H9 (cell line): Measurements from ENCODE around the gene HCFC1. TPM values are rescaled to one million over a fixed set of nuclear protein-coding genes. Genes with fewer than 3 reads are reported as not detected.

Experiments used
- DNase-seq: peaks from one replicate; pipeline ENCODE4 v3.0.0-alpha.2; 2017
- H2AFZ ChIP-seq: one replicate; pipeline ENCODE4 v1.6.1; 2013; ENCODE audit warnings: mild to moderate bottlenecking, low read length, control low read depth, moderate library complexity
- H2AK5ac ChIP-seq: 2 replicates; pipeline ENCODE4 v1.6.1; 2013; ENCODE audit warnings: low read length, control low read depth, mixed read lengths; ENCODE audit not compliant: insufficient read length
- H2BK120ac ChIP-seq: one replicate; pipeline ENCODE4 v1.6.1; 2013; ENCODE audit warnings: low read depth, mild to moderate bottlenecking, low read length, control low read depth, inconsistent platforms; ENCODE audit not compliant: poor library complexity, severe bottlenecking
- H2BK12ac ChIP-seq: 2 replicates; pipeline ENCODE4 v1.6.1; 2013; ENCODE audit warnings: low read length, control low read depth, mixed read lengths, low read depth; ENCODE audit not compliant: insufficient read length
- H2BK15ac ChIP-seq: 2 replicates; pipeline ENCODE4 v1.6.1; 2013; ENCODE audit warnings: low read depth, low read length, control low read depth
- H2BK20ac ChIP-seq: one replicate; pipeline ENCODE4 v1.6.1; 2013; ENCODE audit warnings: low read depth, mild to moderate bottlenecking, low read length, control low read depth, inconsistent platforms; ENCODE audit not compliant: poor library complexity, severe bottlenecking
- H2BK5ac ChIP-seq: 2 replicates; pipeline ENCODE4 v1.6.1; 2013; ENCODE audit warnings: low read length, control low read depth, mixed read lengths; ENCODE audit not compliant: insufficient read length
- H3K14ac ChIP-seq: 2 replicates; pipeline ENCODE4 v1.6.1; 2013; ENCODE audit warnings: low read length, control low read depth; ENCODE audit not compliant: insufficient read depth
- H3K18ac ChIP-seq: 2 replicates; pipeline ENCODE4 v1.6.1; 2013; ENCODE audit warnings: low read depth, mild to moderate bottlenecking, mixed read lengths, low read length, control low read depth; ENCODE audit not compliant: insufficient read length
- H3K23ac ChIP-seq: 2 replicates; pipeline ENCODE4 v1.6.1; 2013; ENCODE audit warnings: low read length, control low read depth, mixed read lengths, low read depth; ENCODE audit not compliant: insufficient read length
- H3K23me2 ChIP-seq: 2 replicates; pipeline ENCODE4 v1.6.1; 2013; ENCODE audit warnings: low read depth, mild to moderate bottlenecking, mixed read lengths, low read length, control low read depth; ENCODE audit not compliant: insufficient read length, poor library complexity, severe bottlenecking
- H3K27ac ChIP-seq: 2 replicates; pipeline ENCODE4 v1.5.1; 2013; ENCODE audit warnings: low read length, control low read depth, mixed read lengths, low read depth; ENCODE audit not compliant: insufficient read length
- H3K27me3 ChIP-seq: 2 replicates; pipeline ENCODE4 v1.6.1; 2013; ENCODE audit warnings: low read length, control low read depth, inconsistent platforms; ENCODE audit not compliant: insufficient read depth
- H3K4ac ChIP-seq: 2 replicates; pipeline ENCODE4 v1.6.1; 2013; ENCODE audit warnings: low read depth, mild to moderate bottlenecking, control low read depth, inconsistent platforms, low read length, moderate library complexity
- H3K4me1 ChIP-seq: 2 replicates; pipeline ENCODE4 v1.6.1; 2013; ENCODE audit warnings: low read length, control low read depth, inconsistent platforms; ENCODE audit not compliant: insufficient read depth
- H3K4me2 ChIP-seq: 2 replicates; pipeline ENCODE4 v1.6.1; 2013; ENCODE audit warnings: low read length, control low read depth, mixed read lengths; ENCODE audit not compliant: insufficient read length, insufficient read depth
- H3K56ac ChIP-seq: 2 replicates; pipeline ENCODE4 v1.6.1; 2013; ENCODE audit warnings: low read depth, mild to moderate bottlenecking, mixed read lengths, low read length, control low read depth; ENCODE audit not compliant: insufficient read length
- H3K79me1 ChIP-seq: 2 replicates; pipeline ENCODE4 v1.6.1; 2013; ENCODE audit warnings: low read depth, mild to moderate bottlenecking, moderate library complexity, low read length, control low read depth, inconsistent platforms; ENCODE audit not compliant: insufficient read depth, poor library complexity, severe bottlenecking
- H3K79me2 ChIP-seq: 2 replicates; pipeline ENCODE4 v1.6.1; 2013; ENCODE audit warnings: low read length, control low read depth, inconsistent platforms; ENCODE audit not compliant: insufficient read depth
- H3K9ac ChIP-seq: 2 replicates; pipeline ENCODE4 v1.6.1; 2013; ENCODE audit warnings: low read length, control low read depth, mixed read lengths; ENCODE audit not compliant: insufficient read length; ENCODE audit errors: extremely low read depth
- H3K9me3 ChIP-seq: one replicate; pipeline ENCODE4 v1.6.1; 2013; ENCODE audit warnings: low read depth, low read length, inconsistent platforms; ENCODE audit not compliant: control insufficient read depth
- H3T11ph ChIP-seq: one replicate; pipeline ENCODE4 v1.6.1; 2013; ENCODE audit warnings: mild to moderate bottlenecking, low read length, control low read depth, inconsistent platforms
- H4K20me1 ChIP-seq: one replicate; pipeline ENCODE4 v1.6.1; 2013; ENCODE audit not compliant: control insufficient read depth, insufficient read length, insufficient read depth
- H4K5ac ChIP-seq: 2 replicates; pipeline ENCODE4 v1.6.1; 2013; ENCODE audit warnings: low read depth, mild to moderate bottlenecking, mixed read lengths, low read length, control low read depth; ENCODE audit not compliant: insufficient read length
- H4K8ac ChIP-seq: replicated peaks from 2 replicates; pipeline ENCODE4 v1.6.1; 2013; ENCODE audit warnings: low read length, control low read depth, mixed read lengths, low read depth; ENCODE audit not compliant: insufficient read length
- H4K91ac ChIP-seq: 2 replicates; pipeline ENCODE4 v1.6.1; 2013; ENCODE audit warnings: low read depth, mild to moderate bottlenecking, moderate library complexity, mixed read lengths, low read length, control low read depth; ENCODE audit not compliant: insufficient read length
- H3K27ac Mint-ChIP-seq, 3 experiments: 2 replicates in 2 of 3; 3 replicates in 1 of 3; pipeline ENCODE4 v1.8.0; 2020 to 2021; ENCODE audit warnings: mixed read lengths in 3 of 3, mild to moderate bottlenecking in 1 of 3, moderate library complexity in 1 of 3
- H3K27me3 Mint-ChIP-seq: 2 replicates; pipeline ENCODE4 v1.8.0; 2021; ENCODE audit warnings: low read depth, mild to moderate bottlenecking, moderate library complexity, mixed read lengths
- H3K36me3 Mint-ChIP-seq, 3 experiments: 2 replicates in 2 of 3; 3 replicates in 1 of 3; pipeline ENCODE4 v1.8.0; 2020 to 2021; ENCODE audit warnings: low read depth in 3 of 3, mixed read lengths in 3 of 3; ENCODE audit not compliant: insufficient read depth in 1 of 3
- H3K4me1 Mint-ChIP-seq, 2 experiments: 2 replicates each; pipeline ENCODE4 v1.8.0; 2020; ENCODE audit warnings: mixed read lengths in 2 of 2
- H3K4me3 Mint-ChIP-seq, 2 experiments: 2 replicates in 1 of 2; 3 replicates in 1 of 2; pipeline ENCODE4 v1.8.0; 2020 to 2021; ENCODE audit warnings: mild to moderate bottlenecking in 2 of 2, mixed read lengths in 2 of 2, moderate library complexity in 1 of 2
- H3K9me3 Mint-ChIP-seq, 2 experiments: 2 replicates in 1 of 2; 3 replicates in 1 of 2; pipeline ENCODE4 v1.8.0; 2020; ENCODE audit warnings: mild to moderate bottlenecking in 2 of 2, mixed read lengths in 2 of 2, moderate library complexity in 1 of 2
- WGBS: extraction: QIAGEN DNeasy Blood & Tissue Kit; methylation state at CpG from one replicate; pipeline ENCODE4 v1.1.7; 2013; ENCODE audit warnings: missing lambda C conversion rate, low lambda C conversion rate, mixed read lengths; ENCODE audit not compliant: insufficient read length; ENCODE audit errors: extremely low coverage; 5-methylcytosine and 5-hydroxymethylcytosine counted together
- total RNA-seq: library from RNA; stranded (reverse); gene quantifications from 2 replicates; pipeline ENCODE4 v1.2.1, GENCODE V29; 2021
- TF ChIP-seq, protein P1 (sequence below): fragments of 200-600 bp; sonication (generic); conservative IDR thresholded peaks from 3 replicates; pipeline ENCODE4 v1.8.0; 2021; ENCODE audit warnings: antibody characterized with exemption, mild to moderate bottlenecking

The HCFC1 gene
- total RNA-seq, 1 experiment from 2014 or later: 144 TPM

DNA sequence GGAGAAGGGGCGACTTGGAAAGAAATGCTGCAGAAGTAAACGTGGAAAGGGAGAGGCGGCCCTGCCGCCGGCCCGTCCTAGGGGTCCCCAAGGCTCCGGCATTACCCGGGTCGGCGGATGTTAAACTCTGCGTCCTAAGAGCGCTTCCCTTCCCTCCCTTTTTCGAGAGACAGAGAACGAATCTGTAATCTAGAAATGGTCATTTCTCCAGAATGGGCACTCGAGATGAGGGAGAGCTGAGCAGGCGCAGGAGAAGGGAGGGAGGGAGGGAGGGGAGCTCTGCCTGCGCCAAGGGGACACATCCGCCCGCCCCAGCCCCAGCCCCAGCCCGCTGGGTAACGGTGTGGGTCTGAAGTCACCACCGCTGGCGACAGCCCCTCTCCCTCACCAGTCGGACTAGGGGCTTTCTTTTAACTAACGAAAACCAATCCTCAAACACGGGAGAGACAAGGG is 1.7 kb downstream of the HCFC1 start:
- no peak overlapping the region for H3K27ac ChIP-seq
- H3K9ac ChIP-seq: peak overlapping the region; percentile 4
- WGBS: no CpG with 5 or more reads among the region's 26 CpGs

More for the DNA sequence above, 1.7 kb downstream of the HCFC1 start:
- Mint-ChIP-seq H3K4me1 (peaks cover 42 to 53% of the 10 kb centered on the region in 2 experiments), H3K4me3 (peak overlapping the region; percentile 100), H3K36me3 (peaks cover 9 to 26% (median 9%) of the 10 kb centered on the region in 3 experiments), H3K27ac (peak overlapping the region; percentile 58 to 90 (median 79); a peak in 4 of 7 replicates), H3K9me3 (peaks cover 4 to 5% of the 10 kb centered on the region in 2 experiments; a peak in 3 of 5 replicates), H3K27me3 (no peaks in the 10 kb centered on the region)
- no peak for DNase-seq
- Histone ChIP-seq H3K23ac (no peak overlapping the region), H3K14ac (no peak overlapping the region), H3K4me2 (peak overlapping the region; percentile 80), H3K79me2 (peaks cover 47% of the 10 kb centered on the region; the same call in 1 of the 2 replicates), H2BK20ac (no peak overlapping the region), H3T11ph (no peak overlapping the region), H2BK12ac (no peak overlapping the region), H2BK5ac (no peak overlapping the region), H3K9me3 (no peaks in the 10 kb centered on the region), H4K5ac (no peak overlapping the region), H2BK15ac (no peak overlapping the region), H2AK5ac (no peak overlapping the region), H3K4me1 (peaks cover 4% of the 10 kb centered on the region; the same call in 1 of the 2 replicates), H3K27me3 (no peaks in the 10 kb centered on the region), H4K20me1 (no peaks in the 10 kb centered on the region), H2AFZ (no peak overlapping the region), H3K56ac (no peak overlapping the region), H3K18ac (no peak overlapping the region), H2BK120ac (no peak overlapping the region), H4K91ac (no peak overlapping the region), H3K23me2 (peaks cover 18% of the 10 kb centered on the region), H4K8ac (no peak overlapping the region), H3K79me1 (peaks cover 1% of the 10 kb centered on the region), H3K4ac (no peak overlapping the region)
- TF ChIP-seq, protein P1, sequence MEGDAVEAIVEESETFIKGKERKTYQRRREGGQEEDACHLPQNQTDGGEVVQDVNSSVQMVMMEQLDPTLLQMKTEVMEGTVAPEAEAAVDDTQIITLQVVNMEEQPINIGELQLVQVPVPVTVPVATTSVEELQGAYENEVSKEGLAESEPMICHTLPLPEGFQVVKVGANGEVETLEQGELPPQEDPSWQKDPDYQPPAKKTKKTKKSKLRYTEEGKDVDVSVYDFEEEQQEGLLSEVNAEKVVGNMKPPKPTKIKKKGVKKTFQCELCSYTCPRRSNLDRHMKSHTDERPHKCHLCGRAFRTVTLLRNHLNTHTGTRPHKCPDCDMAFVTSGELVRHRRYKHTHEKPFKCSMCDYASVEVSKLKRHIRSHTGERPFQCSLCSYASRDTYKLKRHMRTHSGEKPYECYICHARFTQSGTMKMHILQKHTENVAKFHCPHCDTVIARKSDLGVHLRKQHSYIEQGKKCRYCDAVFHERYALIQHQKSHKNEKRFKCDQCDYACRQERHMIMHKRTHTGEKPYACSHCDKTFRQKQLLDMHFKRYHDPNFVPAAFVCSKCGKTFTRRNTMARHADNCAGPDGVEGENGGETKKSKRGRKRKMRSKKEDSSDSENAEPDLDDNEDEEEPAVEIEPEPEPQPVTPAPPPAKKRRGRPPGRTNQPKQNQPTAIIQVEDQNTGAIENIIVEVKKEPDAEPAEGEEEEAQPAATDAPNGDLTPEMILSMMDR: no peak
